H1 (cell line): ENCODE measurements around the gene LDLRAD1. TPM values are rescaled to one million over a fixed set of nuclear protein-coding genes. Genes with fewer than 3 reads are reported as not detected.

Source experiments
- CTCF ChIA-PET: fragments of 300-600 bp; sonication (Branson Sonifier 250); formaldehyde crosslinking; loops from one replicate; lab custom pipeline; 2021; ENCODE audit not compliant: partially characterized antibody; lab: Charles Lee
- POLR2A ChIA-PET: fragments of 300-600 bp; sonication (Branson Sonifier 250); formaldehyde crosslinking; loops from one replicate; lab custom pipeline; 2021; ENCODE audit warnings: inconsistent platforms; ENCODE audit not compliant: partially characterized antibody; lab: Charles Lee
- DNase-seq, 2 experiments: peaks; one replicate each; pipeline versions ENCODE4 v3.0.0 to v3.0.0-alpha.2; 2010 to 2022; ENCODE audit warnings: low spot score in 2 of 2, low read depth in 1 of 2, mixed read lengths in 1 of 2
- FAIRE-seq: peaks from 2 replicates; lab custom pipeline; 2011; peaks lifted over from hg19 to GRCh38; lab: Jason Lieb, UNC
- H2AFZ ChIP-seq: 2 replicates; pipeline ENCODE4 v1.8.1; 2012; ENCODE audit warnings: low read length, inconsistent platforms
- H2AK5ac ChIP-seq: 2 replicates; pipeline ENCODE4 v1.6.1; 2013; ENCODE audit warnings: low read depth, low read length
- H2BK120ac ChIP-seq: replicated peaks from 2 replicates; pipeline ENCODE3; 2013; ENCODE audit warnings: low read depth, low read length, inconsistent platforms
- H2BK12ac ChIP-seq: 2 replicates; pipeline ENCODE4 v1.6.1; 2013; ENCODE audit warnings: low read depth, low read length
- H2BK15ac ChIP-seq: 2 replicates; pipeline ENCODE4 v1.6.1; 2013; ENCODE audit warnings: low read length
- H2BK20ac ChIP-seq: 2 replicates; pipeline ENCODE4 v1.6.1; 2013; ENCODE audit warnings: low read length
- H2BK5ac ChIP-seq: 2 replicates; pipeline ENCODE4 v1.6.1; 2013; ENCODE audit warnings: low read depth, low read length
- H3K14ac ChIP-seq: 2 replicates; pipeline ENCODE4 v1.6.1; 2013; ENCODE audit warnings: inconsistent platforms; ENCODE audit not compliant: insufficient read length
- H3K18ac ChIP-seq: 2 replicates; pipeline ENCODE4 v1.6.1; 2013; ENCODE audit warnings: low read length; ENCODE audit errors: extremely low read depth
- H3K23ac ChIP-seq: 2 replicates; pipeline ENCODE4 v1.6.1; 2013; ENCODE audit warnings: inconsistent platforms; ENCODE audit not compliant: insufficient read length
- H3K23me2 ChIP-seq: 2 replicates; pipeline ENCODE4 v1.6.1; 2013; ENCODE audit warnings: low read depth, low read length
- H3K27ac ChIP-seq: 2 replicates; pipeline ENCODE4 v1.6.1; 2011; ENCODE audit warnings: low read depth, low read length, inconsistent platforms
- H3K27me3 ChIP-seq, 4 experiments: replicated peaks in 1 of 4; 1 replicate in 1 of 4; 2 replicates in 3 of 4; pipeline versions ENCODE4 v1.6.1 to v1.8.1; 2011 to 2013; ENCODE audit warnings: low read length in 3 of 4, mild to moderate bottlenecking in 3 of 4, inconsistent platforms in 2 of 4, mixed read lengths in 2 of 4, moderate library complexity in 1 of 4; ENCODE audit not compliant: control insufficient read depth in 3 of 4, insufficient read depth in 3 of 4; ENCODE audit errors: extremely low read depth in 1 of 4
- H3K36me3 ChIP-seq, 4 experiments: 2 replicates each; pipeline versions ENCODE4 v1.6.1 to v1.8.1; 2011 to 2013; ENCODE audit warnings: mild to moderate bottlenecking in 4 of 4, low read length in 3 of 4, moderate library complexity in 2 of 4, control low read depth in 1 of 4, inconsistent platforms in 1 of 4; ENCODE audit not compliant: insufficient read depth in 4 of 4, control insufficient read depth in 2 of 4
- H3K4ac ChIP-seq: replicated peaks from 2 replicates; pipeline ENCODE3; 2013; ENCODE audit warnings: low read length, low read depth, mixed read lengths, inconsistent platforms; ENCODE audit not compliant: insufficient read length
- H3K4me1 ChIP-seq, 4 experiments: replicated peaks in 1 of 4; 1 replicate in 1 of 4; 2 replicates in 3 of 4; pipeline versions ENCODE4 v1.6.1 to v1.8.1; 2011 to 2013; ENCODE audit warnings: low read length in 3 of 4, inconsistent platforms in 2 of 4, mixed read lengths in 1 of 4; ENCODE audit not compliant: insufficient read depth in 4 of 4, control insufficient read depth in 3 of 4
- H3K4me2 ChIP-seq, 2 experiments: 2 replicates each; pipeline versions ENCODE4 v1.6.1 to v1.8.1; 2011 to 2013; ENCODE audit warnings: low read depth in 2 of 2, low read length in 2 of 2, control low read depth in 1 of 2, inconsistent platforms in 1 of 2, mild to moderate bottlenecking in 1 of 2; ENCODE audit not compliant: insufficient read depth in 1 of 2
- H3K4me3 ChIP-seq, 4 experiments: fragments of 200-600, 300-600 bp in 1 of 4; sonication (generic), shearing (Covaris generic), sonication (Bioruptor Twin) in 1 of 4; 2 replicates each; pipeline versions ENCODE4 v1.5.1 to v1.8.1; 2011 to 2016; ENCODE audit warnings: low read length in 4 of 4, low read depth in 3 of 4, control low read depth in 2 of 4, inconsistent platforms in 2 of 4, mild to moderate bottlenecking in 2 of 4, mixed read lengths in 1 of 4, moderate library complexity in 1 of 4; ENCODE audit not compliant: insufficient read depth in 2 of 4; ENCODE audit errors: extremely low read depth in 1 of 4
- H3K56ac ChIP-seq: replicated peaks from 2 replicates; pipeline ENCODE3; 2013; ENCODE audit warnings: low read depth, mild to moderate bottlenecking, mixed read lengths, low read length, inconsistent platforms; ENCODE audit not compliant: insufficient read length
- H3K79me1 ChIP-seq: 2 replicates; pipeline ENCODE4 v1.6.1; 2013; ENCODE audit warnings: low read depth, low read length, control low read depth
- H3K79me2 ChIP-seq, 2 experiments: 2 replicates each; pipeline versions ENCODE4 v1.6.1 to v1.8.1; 2012 to 2013; ENCODE audit warnings: low read length in 2 of 2, mild to moderate bottlenecking in 2 of 2, inconsistent platforms in 1 of 2; ENCODE audit not compliant: insufficient read depth in 2 of 2, control insufficient read depth in 1 of 2
- H3K9ac ChIP-seq, 4 experiments: replicated peaks in 1 of 4; 1 replicate in 1 of 4; 2 replicates in 3 of 4; pipeline versions ENCODE4 v1.6.1 to v1.8.1; 2011 to 2013; ENCODE audit warnings: low read depth in 3 of 4, low read length in 3 of 4, control low read depth in 2 of 4, mild to moderate bottlenecking in 2 of 4, moderate library complexity in 2 of 4, inconsistent platforms in 1 of 4; ENCODE audit errors: extremely low read depth in 1 of 4
- H3K9me3 ChIP-seq, 2 experiments: 2 replicates each; pipeline versions ENCODE4 v1.6.1 to v1.8.1; 2012 to 2013; ENCODE audit warnings: mild to moderate bottlenecking in 2 of 2, moderate library complexity in 2 of 2, control low read depth in 1 of 2, inconsistent platforms in 1 of 2, low read depth in 1 of 2, low read length in 1 of 2, mixed read lengths in 1 of 2; ENCODE audit not compliant: insufficient read depth in 2 of 2
- H4K20me1 ChIP-seq, 2 experiments: replicated peaks in 1 of 2; 2 replicates each; pipeline versions ENCODE3 to v1.8.1; 2011 to 2013; ENCODE audit warnings: inconsistent platforms in 2 of 2, low read length in 2 of 2, mild to moderate bottlenecking in 1 of 2; ENCODE audit not compliant: insufficient read depth in 2 of 2, control insufficient read depth in 1 of 2
- H4K5ac ChIP-seq: 2 replicates; pipeline ENCODE4 v1.6.1; 2013; ENCODE audit warnings: low read length, low read depth, mixed read lengths, inconsistent platforms; ENCODE audit not compliant: insufficient read length
- H4K8ac ChIP-seq: 2 replicates; pipeline ENCODE4 v1.8.0; 2013; ENCODE audit warnings: mild to moderate bottlenecking, moderate library complexity, low read length, inconsistent platforms; ENCODE audit not compliant: insufficient read depth; ENCODE audit errors: extremely low read depth
- H4K91ac ChIP-seq: replicated peaks from 2 replicates; pipeline ENCODE3; 2013; ENCODE audit warnings: low read length, mixed read lengths, inconsistent platforms; ENCODE audit not compliant: insufficient read length
- BCL11A ChIP-seq, 2 experiments: IDR thresholded peaks; one replicate each; pipeline ENCODE4 v1.6.1; 2011; ENCODE audit warnings: low read depth in 2 of 2, low read length in 2 of 2, mild to moderate bottlenecking in 2 of 2
- CBX8 ChIP-seq: fragments of 300-800, 300-1000 bp; sonication (generic); IDR thresholded peaks from 2 replicates; pipeline ENCODE4 v1.7.1; 2016; ENCODE audit warnings: low read depth, low read length, borderline replicate concordance
- HDAC6 ChIP-seq: IDR thresholded peaks from one replicate; pipeline ENCODE4 v1.7.1; 2012; ENCODE audit warnings: low read depth, mild to moderate bottlenecking, inconsistent platforms, low read length, moderate library complexity
- KDM5A ChIP-seq: fragments of 200-600 bp; IDR thresholded peaks from 2 replicates; pipeline ENCODE4 v1.7.1; 2012; ENCODE audit warnings: mild to moderate bottlenecking, low read length, inconsistent platforms, mixed read lengths
- NRF1 ChIP-seq: IDR thresholded peaks from 2 replicates; pipeline ENCODE4 v1.6.1; 2011; ENCODE audit warnings: mild to moderate bottlenecking, low read depth, low read length, improper control_type of control experiment
- PHF8 ChIP-seq: fragments of 200-600 bp; sonication (generic); conservative IDR thresholded peaks from 2 replicates; pipeline ENCODE4 v1.7.1; 2012; ENCODE audit warnings: low read depth, mild to moderate bottlenecking, inconsistent platforms, low read length, moderate library complexity
- RXRA ChIP-seq: IDR thresholded peaks from 2 replicates; pipeline ENCODE4 v1.6.1; 2011; ENCODE audit warnings: low read depth, mild to moderate bottlenecking, low read length, moderate library complexity; ENCODE audit not compliant: insufficient read depth
- TCF12 ChIP-seq: IDR thresholded peaks from 2 replicates; pipeline ENCODE4 v1.6.1; 2011; ENCODE audit warnings: low read depth, mild to moderate bottlenecking, low read length
- TEAD4 ChIP-seq: IDR thresholded peaks from 2 replicates; pipeline ENCODE4 v1.6.1; 2012; ENCODE audit warnings: low read depth, low read length, inconsistent platforms, mixed read lengths
- WGBS, 2 experiments: shearing (Covaris generic) in 1 of 2; methylation state at CpG; one replicate each; pipeline versions ENCODE4 v1.1.6 to v1.1.7; 2013 to 2015; ENCODE audit warnings: low lambda C conversion rate in 2 of 2, mixed read lengths in 2 of 2, inconsistent platforms in 1 of 2, low coverage in 1 of 2, missing lambda C conversion rate in 1 of 2; ENCODE audit not compliant: insufficient replicate concordance in 2 of 2, insufficient coverage in 1 of 2, insufficient read length in 1 of 2; ENCODE audit errors: extremely low coverage in 1 of 2, missing lambda C conversion rate in 1 of 2; 5-methylcytosine and 5-hydroxymethylcytosine counted together
- polyA plus RNA-seq, 7 experiments: library from polyadenylated mRNA; depleted of rRNA in 3 of 7; stranded (reverse) in 5 of 7; unstranded in 2 of 7; fragments of >200 nt in 5 of 7; fragments of 200-250 nt in 2 of 7; gene quantifications; 1 replicate in 5 of 7; 2 replicates in 1 of 7; 4 replicates in 1 of 7; pipeline versions ENCODE4 v1.2.1 to v1.2.3, GENCODE V29; 2011 to 2013; ENCODE audit warnings: missing spikeins in 2 of 7, mixed read lengths in 2 of 7
- total RNA-seq: library from RNA; stranded (reverse); fragmentation: NEBNext Ultra II Directional; extraction: Animal tissue kit (Norgen Biotek cat#: 25700); gene quantifications from 2 replicates; pipeline ENCODE4 v1.2.1, GENCODE V29; 2021
- TF ChIP-seq, protein P1 (sequence below), 3 experiments: IDR thresholded peaks; 1 replicate in 2 of 3; 2 replicates in 1 of 3; pipeline versions ENCODE4 v1.5.1 to v1.6.1; 2011; ENCODE audit warnings: low read length in 3 of 3, mild to moderate bottlenecking in 3 of 3, inconsistent platforms in 2 of 3, low read depth in 1 of 3, moderate library complexity in 1 of 3; ENCODE audit not compliant: insufficient read depth in 1 of 3; ENCODE audit errors: control extremely low read depth in 1 of 3

Gene LDLRAD1
- total and polyA plus RNA-seq, 2 of the 8 experiments (the other 6 are each of a cell fraction or from before 2014, with no cell fraction given) = not detected

GRCh38 chr1:54052431-54052933, 34.5 kb upstream of the LDLRAD1 start:
- WGBS, 2 experiments = 1% methylated on average over 23 of the region's 23 CpGs; no CpG with 5 or more reads in 1 of the 2 experiments
- CTCF ChIA-PET = interaction anchor here (0.6 to 1.2 kb wide), 6 partner anchors 8 to 260 kb away, joined by 3 to 4 read pairs (median 3); no protein-coding TSS in a partner anchor
- Histone ChIP-seq H4K5ac (no peak overlapping the region), H4K20me1 (no peaks in the 10 kb centered on the region), H4K91ac (no peak overlapping the region), H3K23ac (no peak overlapping the region), H3K23me2 (no peaks in the 10 kb centered on the region), H3K4me3 (peak overlapping the region; percentile 72 to 96 (median 81)), H3K9ac (peak overlapping the region; percentile 62 to 82 (median 72)), H3K79me2 (peaks cover 7 to 49% of the 10 kb centered on the region in 2 experiments; a peak in 3 of 4 replicates), H3K4me2 (peak overlapping the region; percentile 75 to 90), H2BK12ac (no peak overlapping the region), H4K8ac (peak overlapping the region; percentile 84; the same call in 1 of the 2 replicates), H2AK5ac (no peak overlapping the region), H3K18ac (no peak overlapping the region; the same call in 1 of the 2 replicates), H3K27me3 (no peaks in the 10 kb centered on the region), H3K36me3 (no peaks in the 10 kb centered on the region), H2BK5ac (peak overlapping the region; percentile 11; the same call in 1 of the 2 replicates), H3K14ac (no peak overlapping the region), H3K9me3 (no peaks in the 10 kb centered on the region), H3K4ac (no peak overlapping the region), H3K56ac (peak overlapping the region; percentile 3), H3K79me1 (peaks cover 6% of the 10 kb centered on the region; the same call in 1 of the 2 replicates), H3K4me1 (peaks cover 0 to 5% (median 3%) of the 10 kb centered on the region in 4 experiments; a peak in 4 of 7 replicates), H2BK15ac (no peak overlapping the region), H2BK120ac (no peak overlapping the region), H2AFZ (0 out of 2 replicates have a peak overlapping the region, but pooled peaks have one; percentile 13), H3K27ac (peak overlapping the region; percentile 90), H2BK20ac (no peak overlapping the region)
- FAIRE-seq (no peak), DNase-seq (no peak)
- POLR2A ChIA-PET = interaction anchor here (0.6 to 2.4 kb wide), 9 partner anchors 8 to 175 kb away, joined by 3 to 10 read pairs (median 4); no protein-coding TSS in a partner anchor
- TF ChIP-seq TCF12 (no peak), BCL11A (IDR thresholded peaks at IDR 0.05; ENCODE audit: low read depth in 2 of 2, low read length in 2 of 2) (no peak), HDAC6 (no peak), PHF8 (peak; percentile 32; the same call in 1 of the 2 replicates), TEAD4 (no peak), NRF1 (no peak), CBX8 (no peak), KDM5A (no peak), RXRA (no peak)
- TF ChIP-seq, protein P1, sequence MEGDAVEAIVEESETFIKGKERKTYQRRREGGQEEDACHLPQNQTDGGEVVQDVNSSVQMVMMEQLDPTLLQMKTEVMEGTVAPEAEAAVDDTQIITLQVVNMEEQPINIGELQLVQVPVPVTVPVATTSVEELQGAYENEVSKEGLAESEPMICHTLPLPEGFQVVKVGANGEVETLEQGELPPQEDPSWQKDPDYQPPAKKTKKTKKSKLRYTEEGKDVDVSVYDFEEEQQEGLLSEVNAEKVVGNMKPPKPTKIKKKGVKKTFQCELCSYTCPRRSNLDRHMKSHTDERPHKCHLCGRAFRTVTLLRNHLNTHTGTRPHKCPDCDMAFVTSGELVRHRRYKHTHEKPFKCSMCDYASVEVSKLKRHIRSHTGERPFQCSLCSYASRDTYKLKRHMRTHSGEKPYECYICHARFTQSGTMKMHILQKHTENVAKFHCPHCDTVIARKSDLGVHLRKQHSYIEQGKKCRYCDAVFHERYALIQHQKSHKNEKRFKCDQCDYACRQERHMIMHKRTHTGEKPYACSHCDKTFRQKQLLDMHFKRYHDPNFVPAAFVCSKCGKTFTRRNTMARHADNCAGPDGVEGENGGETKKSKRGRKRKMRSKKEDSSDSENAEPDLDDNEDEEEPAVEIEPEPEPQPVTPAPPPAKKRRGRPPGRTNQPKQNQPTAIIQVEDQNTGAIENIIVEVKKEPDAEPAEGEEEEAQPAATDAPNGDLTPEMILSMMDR (IDR thresholded peaks at IDR 0.05; ENCODE audit: control extremely low read depth in 1 of 3, insufficient read depth in 1 of 3, low read depth in 1 of 3, low read length in 3 of 3) = no peak
